GM19467 (cell line): ENCODE data around the gene GGT6.
"Not testable (repeated sequence)": the region's sequence is repeated elsewhere in the genome, so short reads cannot be mapped to it uniquely, and the experiment has no call there.

Source experiments
- ATAC-seq: cut with Tn5 transposase; IDR thresholded peaks from one replicate; pipeline ENCODE4 v1.9.1; 2021; ENCODE audit warnings: mild to moderate bottlenecking, moderate library complexity; ENCODE audit not compliant: unreplicated experiment

The GGT6 gene, protein sequence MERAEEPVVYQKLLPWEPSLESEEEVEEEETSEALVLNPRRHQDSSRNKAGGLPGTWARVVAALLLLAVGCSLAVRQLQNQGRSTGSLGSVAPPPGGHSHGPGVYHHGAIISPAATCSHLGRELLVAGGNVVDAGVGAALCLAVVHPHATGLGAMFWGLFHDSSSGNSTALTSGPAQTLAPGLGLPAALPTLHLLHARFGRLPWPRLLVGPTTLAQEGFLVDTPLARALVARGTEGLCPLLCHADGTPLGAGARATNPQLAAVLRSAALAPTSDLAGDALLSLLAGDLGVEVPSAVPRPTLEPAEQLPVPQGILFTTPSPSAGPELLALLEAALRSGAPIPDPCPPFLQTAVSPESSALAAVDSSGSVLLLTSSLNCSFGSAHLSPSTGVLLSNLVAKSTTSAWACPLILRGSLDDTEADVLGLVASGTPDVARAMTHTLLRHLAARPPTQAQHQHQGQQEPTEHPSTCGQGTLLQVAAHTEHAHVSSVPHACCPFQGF

DNA sequence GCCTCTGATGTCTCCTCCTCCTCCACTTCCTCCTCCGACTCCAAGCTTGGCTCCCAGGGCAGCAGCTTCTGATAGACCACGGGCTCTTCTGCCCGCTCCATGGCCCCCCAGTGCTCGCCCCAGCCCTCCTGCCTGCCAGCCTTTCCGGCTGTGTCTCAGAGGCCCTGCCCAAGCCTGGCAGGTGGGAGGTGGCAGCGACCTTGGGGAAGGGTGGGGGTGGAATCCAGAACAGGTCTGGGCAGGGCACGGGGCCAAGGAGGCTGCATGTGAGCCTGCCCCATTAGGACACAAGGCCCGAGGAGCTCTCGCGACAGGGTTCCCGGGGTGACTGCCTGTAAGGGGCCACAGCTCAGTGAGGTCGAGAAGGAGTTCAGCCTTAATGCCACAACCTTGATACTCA, at the start of gene GGT6:
TSS of gene GGT6 (minus strand) at position 157 of the 400 bp plus-strand sequence. CDS start at position 101, 56 bp downstream.
- no peak for ATAC-seq

DNA sequence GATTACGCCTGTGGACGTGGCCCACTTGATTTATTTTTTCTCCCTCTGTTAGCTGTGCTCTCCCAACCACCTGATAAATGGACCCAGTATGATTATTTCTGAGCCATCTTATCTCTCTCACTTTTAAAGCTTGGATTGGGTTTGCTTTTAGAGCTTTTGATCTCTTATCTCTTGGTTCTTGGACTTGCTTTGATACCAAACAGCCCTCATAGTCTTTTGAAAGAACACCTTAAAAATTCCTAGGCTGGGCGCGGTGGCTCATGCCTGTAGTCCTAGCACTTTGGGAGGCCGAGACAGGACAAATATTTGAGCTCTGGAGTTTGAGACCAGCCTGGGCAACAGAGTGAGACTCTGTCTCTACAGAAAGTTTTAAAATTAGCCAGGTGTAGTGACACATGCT, 49.8 kb upstream of the GGT6 start:
- ATAC-seq, result no peak

DNA sequence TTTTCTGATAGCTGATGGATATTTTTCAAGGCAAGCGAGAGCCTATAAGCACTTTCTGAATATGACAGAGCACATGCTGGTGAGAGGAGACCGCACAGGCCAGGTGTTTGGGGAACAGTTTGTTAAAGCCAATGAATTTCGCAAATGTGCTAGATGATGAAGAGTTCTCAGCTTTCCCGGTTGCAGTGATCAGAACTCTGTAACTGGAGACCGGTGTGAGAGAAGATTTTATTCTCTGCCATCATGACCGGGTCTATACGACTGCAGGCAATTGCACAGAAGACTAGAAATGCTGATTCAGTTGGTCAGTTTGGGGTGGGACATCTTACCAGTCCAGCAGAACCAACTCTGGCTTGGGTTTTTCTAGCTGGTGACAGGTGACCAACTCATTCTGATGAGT, 49.4 kb upstream of the GGT6 start:
- ATAC-seq, result no peak

DNA sequence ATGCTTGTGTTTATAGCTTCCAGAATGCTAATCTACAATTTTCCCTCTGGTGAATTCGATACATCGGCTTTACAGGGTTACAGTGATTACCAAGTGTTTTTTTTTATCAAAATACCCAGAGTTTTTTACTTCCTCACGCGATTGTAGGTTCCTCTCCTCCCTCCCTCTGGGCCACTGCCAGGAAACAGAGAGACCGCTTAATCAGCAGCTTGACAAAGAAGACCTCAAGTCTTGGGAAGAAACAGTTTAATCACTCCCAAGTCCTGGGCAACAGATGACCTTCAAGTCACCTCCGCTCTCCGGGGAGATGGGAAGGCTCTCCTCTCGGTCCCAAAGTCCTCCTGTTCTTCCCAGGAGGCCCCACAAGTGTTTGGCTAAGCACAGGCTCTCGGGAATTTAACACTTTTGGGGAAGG, 47.4 kb upstream of the GGT6 start:
- no peak for ATAC-seq

DNA sequence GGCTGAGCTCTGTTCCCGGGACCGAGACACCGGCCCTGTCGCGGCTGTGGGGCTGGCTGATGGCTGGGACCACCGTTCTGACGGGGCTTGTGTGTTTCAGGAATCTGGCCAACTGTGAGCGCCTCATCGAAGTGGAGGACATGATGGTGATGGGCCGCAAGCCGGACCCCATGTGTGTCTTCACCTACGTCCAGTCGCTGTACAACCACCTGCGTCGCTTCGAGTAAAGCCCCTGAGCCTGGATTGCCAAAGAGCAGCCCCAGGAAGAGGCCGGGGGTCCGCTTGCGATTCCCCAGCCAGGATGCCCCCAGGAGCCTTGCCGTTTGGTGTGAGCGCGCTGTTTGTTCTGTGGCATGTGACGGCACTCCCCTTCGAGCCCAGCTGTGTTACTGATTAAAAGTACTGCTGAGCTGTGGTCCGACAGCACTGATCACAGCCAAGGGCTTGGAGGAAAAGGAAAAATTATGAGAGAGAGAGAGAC, 46.9 kb upstream of the GGT6 start:
- no peak for ATAC-seq

DNA sequence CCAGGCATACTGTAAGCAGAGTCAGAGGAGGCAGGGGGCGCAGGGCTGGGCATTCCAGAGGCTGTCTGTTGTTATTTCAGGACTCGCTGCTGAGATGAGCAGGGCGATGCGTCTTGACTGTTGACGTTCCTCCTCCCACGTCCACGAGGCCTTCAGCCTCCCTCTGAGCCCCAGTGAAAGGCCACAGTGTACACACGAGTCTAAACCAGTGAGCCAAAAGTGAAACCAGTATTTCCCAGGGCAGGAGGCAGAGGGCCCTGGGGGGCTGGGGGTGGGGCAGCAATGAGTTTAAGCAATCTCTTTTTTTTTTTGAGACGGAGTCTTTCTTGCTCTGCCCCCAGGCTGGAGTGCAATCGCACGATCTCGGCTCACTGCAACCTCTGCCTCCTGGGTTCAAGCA, 45.4 kb upstream of the GGT6 start:
- ATAC-seq, result no peak

DNA sequence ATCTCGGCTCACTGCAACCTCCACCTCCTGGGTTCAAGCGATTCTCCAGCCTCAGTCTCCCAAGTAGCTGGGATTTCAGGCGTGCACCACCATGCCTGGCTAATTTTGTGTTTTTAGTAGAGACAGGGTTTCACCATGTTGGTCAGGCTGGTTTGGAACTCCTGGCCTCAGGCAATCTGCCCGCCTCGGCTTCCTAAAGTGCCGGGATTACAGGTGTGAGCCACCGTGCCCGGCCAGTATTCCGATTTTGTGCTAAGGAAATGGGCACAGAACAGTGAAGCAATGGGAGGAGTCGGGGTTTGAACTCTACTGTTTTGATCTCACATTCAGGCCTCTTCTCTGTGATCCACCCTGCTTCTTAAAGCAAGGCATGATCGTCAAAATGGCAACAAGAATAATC, 44.4 kb upstream of the GGT6 start:
- ATAC-seq, result not testable (repeated sequence)

DNA sequence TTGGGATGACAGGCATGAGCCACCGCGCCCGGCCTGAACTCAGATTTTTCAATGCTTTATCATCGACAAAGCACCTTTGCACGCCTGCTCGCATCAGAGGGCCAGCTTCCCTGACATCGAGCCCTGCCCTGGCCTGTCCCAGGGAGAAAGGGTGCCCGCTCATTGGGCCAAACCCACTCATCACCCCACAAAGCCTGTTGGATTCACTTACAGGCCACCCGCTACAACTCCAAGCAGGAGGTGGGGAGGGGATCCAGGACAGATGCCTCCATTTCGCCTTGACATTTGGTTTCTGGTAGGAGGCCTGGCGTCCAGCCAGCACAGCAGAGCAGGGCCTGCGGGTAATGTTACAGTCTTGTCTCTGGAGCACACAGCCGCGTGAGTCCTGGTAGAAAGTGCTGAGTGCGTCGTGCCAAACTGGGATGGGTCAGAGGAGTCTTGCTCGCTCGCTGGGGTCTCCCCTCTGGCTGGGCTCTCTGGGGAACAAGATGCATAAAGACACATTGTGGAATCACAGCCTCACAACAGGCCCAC, 43.8 kb upstream of the GGT6 start:
- no peak for ATAC-seq

DNA sequence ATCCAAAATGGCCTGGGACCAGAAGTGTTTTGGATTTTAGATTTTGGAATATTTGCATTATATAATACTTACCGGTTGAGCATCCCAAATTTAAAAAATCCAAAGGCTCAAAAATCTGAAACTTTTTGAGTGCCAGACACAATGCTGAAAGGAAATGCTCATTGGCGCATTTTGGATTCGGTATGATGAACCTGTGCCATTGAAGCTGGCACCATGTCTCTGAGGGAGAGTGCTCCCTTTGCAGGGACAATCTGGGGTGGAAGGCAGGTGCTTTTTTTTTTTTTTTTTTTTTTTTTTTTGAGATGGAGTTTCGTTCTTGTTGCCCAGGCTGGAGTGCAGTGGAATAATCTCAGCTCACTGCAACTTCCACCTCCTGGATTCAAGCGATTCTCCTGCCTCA, 41.7 kb upstream of the GGT6 start:
- no peak for ATAC-seq

DNA sequence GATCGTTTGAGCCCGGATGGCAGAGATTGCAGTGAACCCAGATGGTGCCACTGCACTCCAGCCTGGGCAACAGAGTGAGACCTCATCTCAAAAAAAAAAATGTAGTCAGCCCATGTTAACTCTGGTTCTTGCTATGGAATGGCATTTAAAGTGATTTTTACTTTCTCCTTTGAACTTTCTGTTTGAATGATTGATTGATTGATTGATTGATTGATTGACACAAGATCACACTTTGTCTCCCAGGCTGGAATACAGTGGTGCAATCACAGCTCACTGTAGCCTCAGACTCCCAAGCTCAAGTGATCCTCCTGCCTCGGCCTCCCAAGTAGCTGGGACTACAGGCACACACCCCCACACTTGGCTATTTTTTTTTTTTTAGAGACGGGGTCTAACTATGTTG, 40.9 kb upstream of the GGT6 start:
- ATAC-seq, result no peak

DNA sequence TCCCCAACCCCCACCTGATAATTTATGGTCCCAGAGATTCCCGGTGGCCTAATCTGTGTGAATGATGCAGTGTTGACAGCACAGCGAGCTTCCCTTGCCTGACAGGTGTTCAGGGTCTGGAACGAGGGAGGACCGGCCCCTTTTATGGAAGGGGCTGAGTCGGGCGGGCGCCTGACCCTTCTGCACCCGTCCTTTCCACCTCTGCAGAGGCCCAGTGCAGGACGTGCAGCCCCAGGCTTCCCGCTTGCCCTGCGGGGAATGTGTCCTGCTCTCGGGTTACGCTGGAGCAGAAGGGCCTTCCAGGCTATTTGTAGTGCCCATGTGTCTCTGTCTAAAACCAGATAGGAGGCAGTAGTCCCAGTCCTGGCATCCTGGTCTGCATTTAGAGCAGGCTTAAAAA, 40.2 kb upstream of the GGT6 start:
- ATAC-seq, result no peak

DNA sequence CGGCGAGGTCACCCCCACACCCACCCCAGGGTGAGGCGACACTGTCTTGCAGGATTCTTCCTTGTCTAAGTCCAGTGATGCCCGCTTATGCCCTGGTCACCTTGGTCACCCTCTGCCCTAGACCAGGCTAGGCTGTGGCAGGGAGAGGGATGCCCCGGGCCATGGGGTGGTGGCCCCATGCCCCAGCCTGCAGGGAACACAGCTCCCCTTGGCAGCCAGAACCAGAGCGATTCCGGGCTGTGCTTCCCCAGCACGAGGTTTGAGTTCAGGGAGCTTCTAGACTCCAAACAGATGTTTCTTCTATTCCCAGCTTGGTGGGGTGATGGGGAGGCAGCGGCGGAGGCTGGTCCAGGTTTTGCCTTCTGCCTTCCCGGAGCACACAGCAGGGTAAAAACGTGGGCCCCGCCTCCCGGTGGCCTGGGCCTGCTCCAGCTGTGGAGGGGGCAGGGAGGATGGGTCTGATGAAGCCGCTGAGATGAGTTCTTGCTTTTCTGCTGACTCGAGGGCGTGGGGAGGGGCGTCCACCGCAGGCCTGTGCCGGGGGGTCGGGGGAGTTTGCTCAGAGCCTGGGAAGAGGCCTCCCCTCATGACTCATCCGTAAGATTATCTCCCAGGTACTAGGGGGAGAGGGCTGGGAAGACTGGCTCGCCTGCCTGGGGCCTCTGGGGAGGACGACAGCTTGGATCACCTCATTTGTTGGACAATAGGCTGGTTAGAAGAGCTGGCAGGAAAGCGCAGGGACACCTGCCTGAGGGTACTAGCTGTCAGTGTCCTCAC, 39.3 kb upstream of the GGT6 start:
- ATAC-seq, result no peak

DNA sequence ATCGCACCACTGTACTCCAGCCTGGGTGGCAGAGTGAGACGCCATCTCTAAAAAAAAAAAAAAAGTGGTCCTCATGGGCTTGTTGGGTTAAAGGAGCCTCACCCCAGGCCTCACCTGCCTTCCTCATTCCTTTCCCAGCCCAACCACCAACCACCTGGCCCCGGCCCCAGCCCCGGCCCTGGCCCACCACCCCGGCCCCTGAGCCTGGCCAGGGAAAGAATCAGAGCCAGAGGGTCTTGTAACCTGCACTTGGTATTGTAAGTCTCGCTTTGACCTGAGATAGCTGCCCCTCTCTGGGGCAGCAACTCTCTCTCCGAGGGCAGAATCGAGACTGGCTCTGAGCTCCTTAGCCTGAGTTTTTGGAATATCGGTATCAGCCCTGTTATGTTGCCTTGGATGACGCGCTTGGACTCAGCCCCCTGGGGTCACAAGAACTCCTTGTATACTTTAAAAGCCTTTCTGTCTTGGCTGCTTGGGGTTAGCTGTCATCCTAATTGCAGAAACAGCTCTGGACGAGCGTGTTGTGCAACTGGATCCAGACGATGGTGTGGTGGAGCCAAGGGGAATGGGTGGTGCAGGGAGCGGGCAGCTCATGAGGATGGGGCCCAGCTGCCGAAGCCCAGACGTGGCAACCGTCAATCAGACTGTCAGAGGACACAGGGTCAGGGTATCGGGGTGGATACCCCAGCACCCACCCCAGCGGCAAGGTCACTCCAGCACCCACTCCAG, 38.6 kb upstream of the GGT6 start:
- ATAC-seq, result no peak

DNA sequence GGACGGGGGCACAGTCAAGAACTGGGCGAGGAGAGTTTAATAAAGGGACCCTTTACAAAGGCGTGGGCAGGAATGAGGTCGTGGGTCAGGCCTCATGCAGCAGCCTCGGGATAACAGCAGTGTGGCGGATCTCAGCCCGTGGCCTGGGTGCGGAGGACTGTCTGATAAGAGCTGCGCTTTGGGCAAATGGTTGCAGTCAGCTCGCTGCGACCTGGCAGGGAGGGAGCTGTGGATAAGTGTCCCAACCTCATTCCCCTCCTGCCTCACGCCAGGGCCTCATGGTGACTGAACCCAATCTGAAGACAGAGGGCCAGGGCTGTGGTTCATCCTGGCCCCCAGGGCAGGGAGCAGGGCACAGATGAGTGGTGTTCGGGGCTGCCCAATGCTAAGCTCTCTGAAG, 37.6 kb upstream of the GGT6 start:
- ATAC-seq, result no peak

DNA sequence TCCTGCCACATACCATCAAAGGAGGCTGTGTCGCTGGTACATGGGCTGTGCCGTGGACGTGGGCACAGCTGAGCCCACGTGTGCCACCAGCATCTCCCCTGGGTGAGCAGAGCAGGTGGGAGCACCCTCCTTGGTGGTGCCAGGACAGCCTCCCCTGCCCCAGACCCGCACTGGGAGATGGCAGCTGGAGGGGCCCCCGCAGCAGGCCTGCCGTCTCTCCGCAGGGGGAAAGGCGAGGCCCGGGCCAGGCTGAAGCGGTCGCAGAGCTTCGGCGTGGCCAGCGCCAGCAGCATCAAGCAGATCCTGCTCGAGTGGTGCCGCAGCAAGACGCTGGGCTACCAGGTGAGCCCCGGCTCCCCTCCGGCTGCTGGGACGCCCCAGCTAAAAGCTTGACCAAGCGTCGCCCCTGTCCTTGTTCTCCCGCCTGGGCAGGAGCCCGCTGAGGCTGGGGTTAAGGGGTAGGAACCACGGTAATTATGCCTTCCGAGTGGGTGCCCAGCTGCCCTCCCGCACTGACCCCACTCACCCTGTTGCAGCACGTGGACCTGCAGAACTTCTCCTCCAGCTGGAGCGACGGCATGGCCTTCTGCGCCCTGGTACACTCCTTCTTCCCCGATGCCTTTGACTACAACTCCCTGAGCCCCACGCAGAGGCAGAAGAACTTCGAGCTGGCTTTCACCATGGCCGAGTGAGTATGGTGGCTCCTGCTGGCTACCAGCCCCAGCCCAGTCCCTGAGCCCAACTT, 36.4 kb upstream of the GGT6 start:
- ATAC-seq, result no peak

DNA sequence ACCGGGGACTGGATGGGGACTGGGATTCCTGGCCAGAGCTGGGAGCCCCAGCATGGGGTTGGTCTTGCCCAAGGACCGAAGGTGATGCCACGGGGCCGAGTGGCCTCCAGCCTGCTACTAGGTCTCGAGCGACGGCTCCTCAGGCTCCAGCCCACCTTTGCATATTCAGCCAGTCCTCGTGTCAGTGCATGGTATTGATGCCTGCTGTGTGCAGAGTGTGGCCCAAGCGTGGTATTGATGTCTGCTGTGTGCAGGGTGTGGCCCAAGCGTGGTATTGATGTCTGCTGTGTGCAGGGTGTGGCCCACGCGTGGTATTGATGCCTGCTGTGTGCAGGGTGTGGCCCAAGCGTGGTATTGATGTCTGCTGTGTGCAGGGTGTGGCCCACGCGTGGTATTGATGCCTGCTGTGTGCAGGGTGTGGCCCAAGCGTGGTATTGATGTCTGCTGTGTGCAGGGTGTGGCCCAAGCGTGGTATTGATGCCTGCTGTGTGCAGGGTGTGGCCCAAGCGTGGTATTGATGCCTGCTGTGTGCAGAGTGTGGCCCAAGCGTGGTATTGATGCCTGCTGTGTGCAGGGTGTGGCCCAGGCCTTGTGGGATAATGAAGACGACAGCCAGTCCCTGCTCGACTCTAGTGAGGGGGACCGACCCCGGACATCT, 35.4 kb upstream of the GGT6 start:
- ATAC-seq, result not testable (repeated sequence)

DNA sequence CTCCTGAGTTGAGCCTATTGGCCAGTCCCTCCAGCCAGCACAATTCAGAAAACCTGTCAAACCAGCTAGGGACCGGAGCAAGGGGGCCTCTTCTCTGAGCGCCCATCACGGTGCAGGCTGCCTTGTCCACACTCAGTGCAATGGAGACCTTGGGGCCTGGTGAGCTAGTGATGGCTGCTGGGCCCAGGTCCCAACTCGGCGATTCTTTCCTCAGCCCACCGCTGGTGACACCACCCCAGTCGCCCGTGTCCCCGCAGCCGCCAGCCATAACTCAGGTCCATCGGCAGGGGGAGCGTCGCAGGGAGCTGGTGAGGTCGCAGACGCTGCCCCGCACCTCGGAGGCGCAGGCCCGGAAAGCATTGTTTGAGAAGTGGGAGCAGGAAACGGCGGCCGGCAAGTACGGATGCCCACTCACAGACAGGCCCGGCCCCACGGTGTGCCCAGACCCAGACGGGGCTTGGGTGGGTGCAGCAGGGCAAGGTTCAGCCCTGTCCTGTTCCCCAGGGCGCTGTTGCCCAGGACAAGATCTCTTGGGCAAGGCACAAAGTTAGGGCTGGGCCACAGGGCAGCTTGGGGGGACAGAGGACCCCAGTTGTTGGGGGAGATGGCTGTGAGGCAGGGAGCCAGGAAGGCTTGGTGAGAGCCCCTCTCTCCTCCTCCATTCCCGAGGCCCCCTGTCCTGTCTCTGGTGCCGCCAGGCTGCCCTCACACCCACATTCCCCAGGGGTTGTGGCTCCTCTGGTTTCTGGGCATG, 34.7 kb upstream of the GGT6 start:
- ATAC-seq, result no peak

DNA sequence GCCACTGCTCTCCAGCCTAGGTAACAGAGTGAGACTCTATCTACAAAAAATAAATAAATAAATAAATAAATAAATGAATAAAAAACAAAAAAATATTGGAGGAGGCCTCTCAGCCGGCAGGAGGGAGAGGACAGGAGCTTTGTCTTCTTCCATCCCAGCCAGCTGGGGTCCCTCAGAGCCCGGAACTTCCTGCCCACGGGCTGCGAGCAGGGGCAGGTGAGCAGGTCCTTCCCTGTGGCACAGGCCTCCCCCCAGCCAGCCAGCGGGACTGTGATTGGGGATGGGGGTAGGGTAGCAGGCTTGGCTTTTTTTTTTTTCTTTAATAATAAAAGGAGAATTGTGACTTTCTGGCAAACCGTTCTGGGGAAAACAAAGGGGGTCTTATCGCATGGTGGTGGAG, 34.0 kb upstream of the GGT6 start:
- no peak for ATAC-seq

DNA sequence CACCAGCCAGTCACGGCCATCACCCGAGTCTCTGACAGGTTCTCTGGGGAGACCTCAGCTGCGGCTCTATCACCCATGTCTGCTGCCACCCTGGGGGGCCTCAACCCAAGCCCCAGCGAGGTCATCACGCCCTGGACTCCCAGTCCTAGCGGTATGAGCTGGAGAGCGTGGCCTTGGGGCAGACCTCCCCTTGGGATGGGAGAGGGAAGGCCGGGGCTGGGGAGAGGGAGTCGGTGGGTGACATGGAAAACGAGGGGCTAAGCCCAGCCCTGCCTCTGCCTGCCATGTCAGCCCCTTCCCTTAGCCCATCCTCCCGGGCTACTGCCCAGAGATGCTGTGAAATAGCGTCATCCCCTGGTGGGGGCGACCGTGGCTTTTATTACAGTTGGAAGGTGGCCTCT, 32.6 kb upstream of the GGT6 start:
- ATAC-seq, result no peak
